ENCODE measurements around the gene YAP1.
"Not testable (repeated sequence)": the region's sequence is repeated elsewhere in the genome, so short reads cannot be mapped to it uniquely, and the experiment has no call there.

Gene YAP1

DNA sequence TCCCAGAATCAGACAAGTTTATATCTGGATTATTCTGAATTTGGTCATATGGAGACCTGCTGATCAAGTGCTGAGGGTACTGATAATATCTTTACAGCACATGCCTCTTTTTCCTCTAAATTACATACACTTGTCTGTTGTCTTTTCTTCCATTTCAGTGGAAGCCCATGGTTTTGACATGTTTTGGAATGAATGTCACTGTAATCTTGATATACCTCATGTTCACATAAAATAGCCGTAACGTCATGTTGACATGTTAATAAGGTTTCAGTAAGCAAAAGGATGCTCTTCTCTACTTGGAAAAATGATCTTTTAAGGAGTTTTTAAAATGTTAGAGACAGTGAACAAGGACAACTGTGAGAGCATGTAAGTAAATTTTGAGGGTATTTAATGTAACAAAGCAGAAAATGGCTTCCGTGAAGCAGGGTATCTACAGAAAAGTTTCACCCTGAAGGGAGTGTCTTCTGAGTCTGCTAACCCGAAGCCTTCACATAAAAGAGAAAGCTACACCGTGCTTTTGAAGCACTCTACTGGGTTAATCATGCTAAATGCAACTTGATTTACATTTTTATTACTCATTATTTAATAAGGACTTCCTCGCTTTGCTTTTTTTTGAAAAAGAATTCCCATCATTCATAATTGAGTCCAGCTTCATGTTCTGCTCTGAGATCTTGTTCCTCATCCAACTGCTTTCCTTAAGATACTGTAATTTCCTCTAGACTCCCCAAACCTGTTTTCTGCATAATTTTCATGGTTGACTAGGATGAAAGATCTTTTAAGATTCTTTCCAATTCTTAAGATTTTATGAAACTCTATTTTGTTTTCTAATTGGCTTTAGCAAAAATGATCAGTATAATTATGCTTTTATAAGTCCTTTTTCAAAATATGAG lies 56.2 kb downstream of the YAP1 start:
- DNase-seq = no peak

DNA sequence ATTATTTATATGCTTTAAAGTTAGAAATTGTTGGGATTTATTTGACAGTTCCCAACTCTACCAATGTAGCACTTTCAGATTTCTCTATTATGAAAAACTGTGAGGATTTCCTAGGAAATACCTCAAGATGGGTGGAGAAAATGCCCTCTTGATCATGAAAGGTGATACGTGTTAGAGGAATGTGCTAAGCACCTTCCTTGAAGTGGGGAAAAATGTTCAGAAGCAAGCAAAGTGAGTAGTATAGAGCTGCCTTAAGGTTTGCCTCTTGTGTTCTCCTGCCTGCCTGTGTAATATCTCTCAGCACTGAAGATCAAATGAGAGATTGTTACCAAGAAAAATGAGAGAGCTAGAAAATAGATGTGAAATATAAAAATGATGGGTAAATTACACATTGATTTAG lies 58.2 kb downstream of the YAP1 start:
- no peak for DNase-seq

DNA sequence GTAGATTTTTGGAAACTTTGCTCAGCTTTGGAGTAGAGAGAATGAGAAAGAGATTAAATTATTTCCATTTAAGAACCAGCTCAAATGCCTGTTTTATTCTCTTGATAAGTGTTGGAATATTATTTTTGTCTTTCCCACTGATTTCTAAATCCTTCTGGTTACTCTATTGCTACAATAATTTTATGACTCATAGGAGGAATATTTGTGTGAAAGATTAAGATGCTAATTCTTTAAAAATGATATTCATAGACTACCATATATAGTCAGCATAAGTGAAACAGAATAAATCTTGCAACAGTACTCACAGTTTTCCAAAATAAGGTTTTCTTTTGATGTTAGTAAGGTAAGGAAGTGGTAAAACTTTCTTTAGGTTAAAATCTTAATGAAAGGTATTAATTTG lies 60.9 kb downstream of the YAP1 start:
- no peak for DNase-seq

DNA sequence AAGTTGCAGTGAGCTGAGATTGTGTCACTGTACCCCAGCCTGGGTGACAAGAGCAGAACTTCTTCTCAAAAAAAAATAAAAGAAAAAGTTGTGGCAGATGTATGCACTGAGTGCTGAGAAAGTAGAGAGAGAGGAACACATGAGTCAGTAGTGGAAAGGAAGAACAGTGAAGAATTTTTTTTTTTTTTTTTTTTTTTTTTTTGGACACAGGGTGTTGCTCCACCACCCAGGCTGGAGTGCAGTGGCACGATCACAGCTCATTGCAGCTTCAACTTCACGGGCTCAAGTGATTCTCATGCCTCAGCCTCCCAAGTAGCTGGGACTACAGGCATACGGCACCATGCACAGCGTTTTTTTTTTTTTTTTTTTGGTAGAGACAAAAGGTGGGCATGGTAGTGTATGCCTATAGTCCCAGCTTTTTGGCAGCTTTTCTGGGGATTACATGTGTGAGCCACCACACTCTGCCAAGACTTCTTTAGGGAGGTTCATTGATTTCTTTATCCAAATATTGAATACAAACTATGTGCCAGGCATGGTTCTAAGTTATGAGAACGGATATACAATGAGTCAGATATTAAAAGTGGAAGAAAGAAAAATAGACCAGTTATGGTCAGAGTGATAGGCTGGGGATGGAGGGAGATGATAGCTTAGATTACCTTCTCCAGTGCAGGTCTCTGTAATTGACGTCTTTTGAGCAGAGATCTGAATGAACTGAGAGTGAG lies 62.0 kb downstream of the YAP1 start:
- DNase-seq = no peak

DNA sequence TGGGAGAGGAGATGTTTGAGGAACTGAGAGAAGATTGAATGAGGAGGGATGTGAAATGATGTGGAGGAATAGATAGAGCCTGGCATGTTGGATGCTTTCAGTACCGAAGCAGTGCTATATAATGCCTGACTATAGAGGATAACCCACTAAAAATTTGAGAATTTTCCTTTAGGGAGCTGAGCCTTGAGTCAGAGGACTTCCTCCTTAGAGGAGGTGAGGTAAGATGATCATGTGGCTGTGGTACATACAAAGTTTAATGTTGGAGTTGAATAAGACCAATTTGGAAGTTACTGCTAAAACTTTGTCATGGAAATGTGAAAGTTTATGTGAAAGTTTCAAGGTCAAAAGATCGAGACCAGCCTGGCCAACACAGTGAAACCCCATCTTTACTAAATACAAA lies 66.9 kb downstream of the YAP1 start:
- no peak for DNase-seq

DNA sequence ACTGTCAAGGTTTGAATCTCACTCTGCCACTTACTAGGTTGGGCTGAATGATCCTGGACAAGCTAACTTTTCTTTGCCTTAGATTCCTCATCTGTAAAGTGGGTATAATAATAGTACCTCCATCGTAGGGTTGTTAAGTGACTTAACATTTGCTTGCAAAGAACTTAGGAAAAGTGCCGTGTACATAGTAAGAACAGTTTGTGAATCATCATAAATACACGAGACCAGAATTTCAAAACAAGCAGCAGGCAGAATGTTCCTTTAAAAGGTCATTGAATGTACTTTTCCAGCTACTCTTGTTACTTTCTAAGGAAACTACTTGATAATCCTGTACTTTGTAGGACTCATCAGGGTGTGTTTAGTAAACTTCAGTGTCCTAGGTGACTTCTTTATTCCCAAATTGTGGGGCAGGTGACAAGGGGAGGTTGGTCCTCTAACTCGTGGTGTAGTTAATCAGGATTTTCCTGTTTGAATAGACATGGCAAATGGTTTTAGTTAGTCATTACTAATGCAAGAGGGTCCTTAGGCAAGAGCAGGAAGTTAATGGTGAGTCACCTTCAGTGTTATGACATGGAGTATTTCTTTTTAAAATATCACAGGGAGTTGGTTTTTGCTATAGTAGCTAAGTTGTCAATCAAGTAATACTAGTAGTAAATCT lies 67.9 kb downstream of the YAP1 start:
- DNase-seq = no peak

DNA sequence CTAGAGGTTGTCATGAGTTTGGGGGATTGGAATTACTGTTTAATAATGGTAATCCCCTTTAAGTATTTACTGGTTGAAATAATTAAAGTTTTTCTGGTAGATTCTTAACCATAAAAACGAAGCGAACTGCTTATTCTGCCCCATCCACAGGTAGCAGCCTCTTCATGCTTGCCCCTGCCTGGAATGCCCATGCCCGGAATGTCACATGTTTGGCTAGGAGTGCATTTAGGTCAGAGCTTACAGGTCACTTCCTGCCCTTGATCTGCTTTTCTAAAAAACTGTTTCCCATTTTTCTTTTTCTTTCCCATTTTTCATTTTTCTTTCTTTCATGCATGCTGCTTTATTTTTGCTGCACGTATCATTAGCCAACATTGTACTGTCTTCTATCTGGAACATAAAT lies 69.1 kb downstream of the YAP1 start:
- no peak for DNase-seq

DNA sequence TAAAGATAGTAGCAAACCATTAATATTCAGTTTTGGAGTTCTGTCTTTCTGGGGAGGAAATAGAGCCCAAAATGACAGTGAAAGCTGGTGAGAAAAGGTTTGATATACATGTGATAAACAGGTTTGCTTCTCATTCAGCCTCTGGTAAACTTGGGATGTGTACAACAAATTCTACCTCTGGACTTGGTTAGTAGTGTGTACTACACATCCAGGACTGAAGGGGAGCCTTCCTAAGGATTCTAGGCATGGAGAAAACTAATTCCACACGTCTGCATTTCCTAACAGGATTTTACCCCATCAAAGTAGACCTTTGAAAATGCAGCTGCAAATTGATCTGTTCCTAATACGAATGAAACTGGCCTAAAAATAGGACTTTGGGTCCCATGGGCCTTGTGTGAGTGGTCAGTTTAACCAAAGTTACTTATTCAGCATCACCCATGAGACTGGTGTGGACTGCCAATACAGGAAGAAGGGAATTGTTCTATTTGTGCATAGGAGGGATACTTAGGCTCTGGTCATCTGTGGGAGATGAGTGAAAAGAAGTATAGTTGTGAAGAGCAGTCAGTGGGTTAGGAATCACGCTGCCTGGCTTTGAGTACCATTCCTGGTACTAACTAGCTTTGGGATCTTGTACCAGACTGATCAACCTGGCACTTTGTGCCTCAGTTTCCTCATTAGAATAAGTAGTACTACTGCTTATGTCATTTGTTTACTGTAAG lies 74.2 kb downstream of the YAP1 start:
- DNase-seq = no peak

DNA sequence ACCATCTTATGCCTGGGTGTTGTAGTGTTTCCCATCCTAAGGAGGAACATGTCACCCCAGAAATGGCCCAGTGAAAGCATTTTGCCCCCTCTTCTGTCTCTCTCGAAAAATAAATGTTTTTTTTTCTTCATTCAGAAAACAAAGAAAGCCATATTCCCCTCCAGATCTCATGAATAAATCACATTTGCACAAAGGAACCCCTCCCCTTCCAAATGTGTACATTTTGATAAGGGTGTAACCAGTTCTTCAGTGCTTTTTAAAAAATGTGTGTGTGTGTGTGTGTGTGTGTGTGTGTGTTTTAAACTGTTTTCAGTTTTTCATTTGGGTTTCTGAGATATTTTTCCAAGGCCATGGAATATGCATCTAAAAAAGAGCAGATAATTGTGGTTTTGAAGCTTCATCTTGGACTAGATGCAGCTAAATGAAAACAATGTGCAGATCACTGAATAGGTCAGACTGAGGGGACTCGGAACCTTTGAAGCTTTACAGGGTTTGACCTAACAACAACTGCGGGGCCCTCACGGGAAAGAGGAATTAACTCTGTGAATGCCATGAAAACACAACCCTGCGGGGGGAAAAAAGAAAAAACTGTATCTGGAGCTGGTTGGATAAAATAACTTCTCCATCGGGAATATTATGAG lies 76.4 kb downstream of the YAP1 start:
- no peak for DNase-seq

DNA sequence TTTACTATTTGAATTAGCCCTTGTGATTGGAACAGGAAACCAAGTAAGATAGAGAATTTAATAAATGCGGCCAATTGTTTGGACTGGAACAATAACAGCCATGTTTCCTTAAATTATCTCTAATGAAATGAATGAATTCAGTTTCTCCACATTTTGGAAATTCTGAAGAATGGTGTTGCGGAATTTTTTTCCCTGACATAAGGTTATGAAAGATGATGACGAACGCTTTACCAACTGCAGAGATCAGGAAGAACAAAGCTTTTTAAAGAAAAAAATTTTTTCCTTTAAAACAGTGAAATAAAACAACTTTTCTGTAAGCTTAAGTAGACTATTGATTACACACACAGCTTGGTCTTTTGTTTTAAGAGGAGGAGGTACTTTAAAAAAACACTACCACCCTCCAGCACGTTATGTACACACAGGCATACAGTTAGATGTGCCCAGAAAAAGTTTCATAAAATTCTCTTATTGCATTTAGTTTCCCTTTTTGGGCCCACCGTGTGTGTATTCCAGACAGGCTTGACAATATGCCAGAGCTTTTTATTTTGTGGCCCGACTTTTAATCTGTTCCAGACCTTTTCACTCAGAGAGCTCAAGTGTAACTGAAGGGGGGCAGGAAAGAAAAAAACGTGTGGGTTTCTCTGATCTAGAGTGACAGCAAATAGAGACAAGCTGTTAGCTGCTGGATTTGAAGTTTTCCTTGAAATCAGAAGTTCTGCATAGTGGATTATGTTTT lies 77.3 kb downstream of the YAP1 start:
- DNase-seq = no peak

DNA sequence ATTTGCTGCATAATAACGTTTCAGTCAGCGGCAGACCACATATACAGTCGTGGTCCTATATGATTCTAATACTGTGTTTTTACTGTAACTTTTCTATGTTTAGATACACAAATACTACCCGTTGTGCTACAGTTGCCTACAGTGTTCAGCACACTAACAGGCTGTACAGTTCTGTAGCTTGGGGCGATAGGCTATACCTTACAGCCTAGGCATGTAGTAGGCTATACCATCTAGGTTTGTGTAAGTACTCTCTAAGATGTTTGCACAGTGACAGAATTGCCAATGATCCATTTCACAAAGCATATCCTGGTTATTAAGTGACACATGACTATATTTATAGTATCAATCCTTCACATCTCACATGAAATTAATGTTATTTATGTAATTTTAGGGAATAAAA lies 78.2 kb downstream of the YAP1 start:
- DNase-seq = no peak

DNA sequence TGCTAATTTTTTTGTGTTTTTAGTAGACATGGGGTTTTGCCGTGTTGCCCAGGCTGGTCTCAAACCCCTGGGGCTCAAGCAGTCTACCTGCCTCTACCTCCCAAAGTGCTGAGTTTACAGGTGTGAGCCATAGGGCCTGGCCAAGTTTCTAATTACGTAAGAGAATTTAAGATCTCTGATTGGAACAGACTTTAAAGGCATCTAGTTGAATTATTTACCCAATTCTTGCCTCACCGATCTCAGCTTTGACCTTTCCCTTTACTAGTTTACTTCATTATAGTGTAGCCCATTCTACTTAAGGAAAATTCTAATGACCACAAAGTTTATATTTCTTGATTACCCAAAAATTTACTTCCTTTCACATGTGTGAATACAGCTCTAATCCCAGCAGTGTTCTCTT lies 81.6 kb downstream of the YAP1 start:
- no peak for DNase-seq

DNA sequence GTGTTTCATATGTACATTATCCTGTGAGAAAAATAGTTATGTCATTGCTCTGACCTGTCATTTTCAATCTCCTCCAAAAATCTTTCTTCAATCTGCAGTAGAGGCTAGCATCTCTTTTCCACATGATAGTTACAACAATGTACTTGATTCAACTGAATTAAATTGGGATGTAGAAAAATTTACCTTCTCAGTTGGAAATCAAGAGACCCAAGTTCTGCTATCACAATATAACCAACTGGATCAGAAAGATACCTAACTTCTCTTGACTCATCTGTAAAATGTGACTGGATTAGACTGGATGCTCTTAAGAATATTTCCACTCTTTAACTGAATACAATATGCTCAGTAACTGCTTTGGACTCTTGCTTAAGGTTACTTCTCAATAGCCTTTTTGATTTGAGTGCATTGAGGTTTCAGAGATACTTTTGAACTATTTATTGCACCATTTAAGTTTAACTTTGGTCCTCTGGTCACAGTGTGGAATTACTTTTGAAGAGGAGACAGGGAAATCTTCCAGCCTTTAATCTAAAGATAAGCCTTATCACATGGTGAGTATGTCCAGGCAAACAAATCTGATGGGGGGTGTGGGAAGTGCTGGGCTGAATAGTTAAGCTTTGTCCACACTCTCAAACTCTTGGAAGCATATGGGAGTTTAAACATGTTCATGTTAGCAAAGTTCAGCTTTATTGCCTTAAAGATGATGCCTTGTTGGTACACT lies 82.3 kb downstream of the YAP1 start:
- no peak for DNase-seq

DNA sequence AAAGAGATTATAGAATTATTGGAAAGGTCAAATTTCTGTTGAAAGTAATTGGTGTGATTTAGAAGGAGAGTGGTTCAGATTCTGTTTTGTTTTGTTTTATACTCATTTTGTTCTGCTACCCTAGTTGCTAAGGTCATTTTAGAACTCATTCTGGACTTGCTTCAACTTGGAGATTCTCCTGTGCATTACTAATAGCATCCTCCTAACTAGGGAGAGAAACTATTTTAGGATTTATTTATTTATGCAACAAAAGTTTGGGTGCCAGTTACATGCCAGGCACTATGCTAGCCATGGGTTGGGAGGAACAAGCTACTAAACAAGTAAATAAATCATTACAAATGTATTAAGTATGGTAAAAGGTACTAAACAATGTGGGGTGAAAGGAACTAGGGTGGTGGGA lies 84.0 kb downstream of the YAP1 start:
- DNase-seq = no peak

DNA sequence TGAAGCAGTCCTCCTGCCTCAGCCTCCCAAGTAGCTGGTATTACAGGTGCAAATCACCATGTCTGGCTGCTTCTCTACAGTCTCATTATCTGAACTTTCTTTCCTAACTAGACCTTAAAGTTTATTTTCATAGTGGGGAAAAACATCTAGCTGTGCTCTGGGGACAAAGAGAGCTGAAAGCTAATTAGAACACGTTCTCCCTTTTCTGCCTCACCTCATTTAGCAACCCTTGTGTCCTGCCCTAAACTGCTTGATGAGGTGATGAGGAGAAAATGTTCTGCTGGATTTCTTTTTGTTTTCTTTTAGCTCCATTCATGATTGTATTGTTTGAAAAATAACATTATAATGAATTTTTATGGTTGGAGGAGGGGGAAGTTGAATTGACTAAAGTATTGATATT lies 84.7 kb downstream of the YAP1 start:
- no peak for DNase-seq

DNA sequence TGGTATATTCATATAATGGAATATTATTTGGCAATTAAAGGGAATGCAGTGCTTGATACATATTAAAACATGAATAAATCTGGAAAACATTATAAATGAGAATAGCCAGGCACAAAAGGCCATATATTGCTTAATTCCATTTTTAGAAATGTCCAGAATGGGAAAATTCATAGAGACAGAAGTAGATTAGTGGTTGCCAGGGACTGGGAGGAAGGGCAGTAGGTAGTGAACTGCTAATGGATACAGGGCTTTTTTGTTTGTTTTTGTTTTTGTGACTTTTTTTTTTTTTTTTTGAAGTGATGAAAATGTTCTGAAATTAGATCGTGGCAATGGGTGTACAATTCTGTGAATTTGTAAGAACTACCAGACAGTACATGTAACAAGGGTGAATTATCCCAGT lies 86.1 kb downstream of the YAP1 start:
- no peak for DNase-seq

DNA sequence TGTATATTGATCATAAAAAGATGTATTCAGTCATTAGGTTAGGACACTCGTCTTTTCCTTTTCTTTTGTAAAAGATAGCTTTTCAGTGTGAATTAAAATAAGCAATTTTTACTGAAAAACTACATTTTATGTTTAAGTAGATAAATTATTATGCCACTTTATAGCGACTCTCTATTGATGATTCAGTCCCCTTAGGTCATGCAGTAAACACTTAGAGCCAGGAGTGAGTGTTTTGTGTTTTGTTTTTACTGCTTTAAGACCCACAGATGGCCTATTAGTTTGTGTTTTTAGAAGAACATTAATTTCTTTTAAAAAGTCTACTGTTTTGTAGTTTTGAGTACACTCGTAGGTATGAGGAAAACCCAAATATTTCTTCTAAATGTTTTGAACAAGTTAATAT lies 86.6 kb downstream of the YAP1 start:
- no peak for DNase-seq

DNA sequence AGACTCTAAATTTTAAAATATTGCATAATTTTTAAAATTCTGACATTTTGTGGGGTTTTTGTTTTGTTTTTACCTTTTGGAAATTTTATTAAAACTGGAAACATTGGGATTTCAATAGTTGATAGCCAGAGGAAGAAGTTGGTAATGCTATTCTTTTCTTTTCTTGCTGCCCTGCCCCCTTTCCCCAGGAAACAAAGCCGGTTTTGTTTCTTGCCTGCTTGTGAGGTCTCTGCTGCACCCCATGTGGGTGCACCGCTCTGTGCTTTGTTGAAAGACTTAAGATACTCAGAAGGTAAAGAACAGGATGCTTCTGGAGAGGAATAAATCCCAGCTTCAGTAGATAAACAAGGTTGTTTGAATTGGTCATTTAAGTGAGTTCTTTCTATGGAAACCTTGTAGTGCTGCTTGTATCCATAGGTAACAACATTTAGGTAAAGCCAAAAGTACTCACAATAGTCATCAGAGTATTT lies 87.5 kb downstream of the YAP1 start:
- no peak for DNase-seq

DNA sequence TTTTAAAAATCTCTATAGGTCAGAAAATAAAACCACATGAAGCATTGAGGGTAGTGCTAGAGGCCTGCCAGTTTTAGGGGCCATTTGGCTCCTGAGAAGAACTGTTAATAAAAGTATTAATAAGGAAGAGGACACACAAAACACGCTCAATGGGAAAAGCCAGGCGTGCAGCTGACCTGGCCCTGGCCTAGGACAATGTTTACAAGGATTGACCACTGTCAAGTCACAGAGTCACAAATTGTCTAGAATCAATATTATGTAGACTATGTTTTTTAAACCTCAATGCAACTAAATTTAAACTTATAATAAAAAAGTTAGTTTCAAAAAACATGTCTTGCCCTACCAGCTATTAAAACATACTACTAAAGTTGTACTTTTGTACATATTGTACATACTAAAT lies 89.4 kb downstream of the YAP1 start:
- DNase-seq = no peak

DNA sequence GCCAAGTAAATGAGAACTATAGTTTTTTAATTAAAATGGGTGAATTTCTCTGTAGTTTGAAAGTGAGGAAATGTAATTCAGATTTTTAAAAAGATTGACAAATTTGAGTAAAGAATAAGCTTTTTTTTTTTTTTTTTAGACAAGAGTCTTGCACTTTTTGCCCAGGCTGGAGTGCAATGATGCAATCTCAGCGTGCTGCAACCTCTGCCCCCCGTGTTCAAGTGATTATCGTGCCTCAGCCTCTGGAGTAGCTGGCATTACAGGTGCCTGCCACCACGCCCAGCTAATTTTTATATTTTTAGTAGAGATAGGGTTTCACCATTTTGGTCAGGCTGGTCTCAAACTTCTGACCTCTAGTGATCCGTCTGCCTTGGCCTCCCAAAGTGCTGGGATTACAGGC lies 90.1 kb downstream of the YAP1 start:
- DNase-seq = not testable (repeated sequence)

DNA sequence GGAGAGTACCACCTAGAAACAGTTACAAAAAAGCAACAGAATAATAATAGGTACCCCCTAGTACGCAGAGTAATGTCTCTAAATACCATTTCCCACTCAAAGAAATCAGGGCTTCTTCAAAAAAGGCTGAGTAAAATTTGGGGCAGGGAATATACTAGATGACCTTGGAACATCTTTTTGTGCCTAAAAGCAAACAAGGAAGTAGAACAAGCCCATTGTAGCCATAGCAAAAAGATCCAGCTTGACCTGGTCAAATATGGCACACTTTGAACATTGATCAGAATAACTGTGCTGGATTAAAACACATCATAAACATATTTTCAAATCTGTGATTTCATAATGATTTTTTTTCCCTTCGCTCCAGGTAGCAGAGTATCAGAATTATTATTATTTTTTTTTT lies 91.5 kb downstream of the YAP1 start:
- no peak for DNase-seq
